GM12878 (cell line): ENCODE measurements around the gene ZNF3. TPM values are rescaled to one million over a fixed set of nuclear protein-coding genes. Genes with fewer than 3 reads are reported as not detected.

ENCODE experiments used
- ATAC-seq: fragments of 200-7000 bp; cut with Tn5 transposase; 3 replicates; pipeline ENCODE4 v1.9.1; 2020; ENCODE audit warnings: mild to moderate bottlenecking, moderate library complexity
- BruUV-seq: library from RNA; stranded (reverse); fragments of 400-500 nt; replicated peaks from 2 replicates; lab custom pipeline; 2021; lab: Mats Ljungman, UMichigan
- CTCF ChIA-PET: fragments of 300-600 bp; sonication (Branson Sonifier 250); formaldehyde crosslinking; extraction: SDS; loops from one replicate; lab custom pipeline; 2021; ENCODE audit warnings: inconsistent platforms; lab: Yijun Ruan, JAX
- POLR2A ChIA-PET: fragments of 350-600 bp; formaldehyde crosslinking; extraction: SDS; loops from one replicate; lab custom pipeline; 2021; ENCODE audit warnings: inconsistent platforms; lab: Charles Lee
- RAD21 ChIA-PET: fragments of 300-600 bp; sonication (Branson Sonifier 250); formaldehyde crosslinking; loops from one replicate; lab custom pipeline; 2023; ENCODE audit warnings: antibody characterized with exemption; ENCODE audit not compliant: unreplicated experiment; lab: Charles Lee
- SMC1A ChIA-PET: fragments of 300-600 bp; sonication (Branson Sonifier 250); formaldehyde crosslinking; loops from one replicate; lab custom pipeline; 2023; ENCODE audit not compliant: unreplicated experiment, uncharacterized antibody; lab: Charles Lee
- DNase-seq: peaks from one replicate; pipeline ENCODE4 v3.0.0-alpha.2; 2011; ENCODE audit warnings: low read depth, low spot score
- FAIRE-seq: peaks from 3 replicates; lab custom pipeline; 2011; peaks lifted over from hg19 to GRCh38; lab: Jason Lieb, UNC
- H2AFZ ChIP-seq: 2 replicates; pipeline ENCODE4 v1.6.0; 2011; ENCODE audit warnings: low read depth, low read length, control low read depth; ENCODE audit not compliant: control insufficient read depth
- H3K27ac ChIP-seq: 2 replicates; pipeline ENCODE4 v1.5.1; 2011; ENCODE audit warnings: control low read depth; ENCODE audit not compliant: control insufficient read depth, insufficient read depth
- H3K27me3 ChIP-seq, 2 experiments: replicated peaks in 1 of 2; 2 replicates each; pipeline versions ENCODE4 v1.6.0 to v1.6.1; 2011; ENCODE audit warnings: low read length in 1 of 2; ENCODE audit not compliant: control insufficient read depth in 2 of 2, insufficient read depth in 2 of 2
- H3K36me3 ChIP-seq, 2 experiments: 2 replicates each; pipeline ENCODE4 v1.5.1; 2011; ENCODE audit warnings: low read length in 1 of 2; ENCODE audit not compliant: control insufficient read depth in 2 of 2, insufficient read depth in 2 of 2
- H3K4me1 ChIP-seq: 2 replicates; pipeline ENCODE4 v1.6.1; 2011; ENCODE audit warnings: mild to moderate bottlenecking, low read length, moderate library complexity, mixed read lengths; ENCODE audit not compliant: control insufficient read depth, insufficient read depth
- H3K4me2 ChIP-seq: 2 replicates; pipeline ENCODE4 v1.6.0; 2011; ENCODE audit warnings: control low read depth; ENCODE audit not compliant: control insufficient read depth, insufficient read depth
- H3K4me3 ChIP-seq: fragments of 200-600 bp; sonication (generic); 2 replicates; pipeline ENCODE4 v1.5.1; 2016
- H3K79me2 ChIP-seq: 2 replicates; pipeline ENCODE4 v1.6.0; 2011; ENCODE audit warnings: low read length; ENCODE audit not compliant: control insufficient read depth, insufficient read depth
- H3K9ac ChIP-seq: 2 replicates; pipeline ENCODE4 v1.8.0; 2011; ENCODE audit warnings: low read length, control low read depth, mixed read lengths; ENCODE audit not compliant: control insufficient read depth, insufficient read depth
- H3K9me3 ChIP-seq: replicated peaks from 3 replicates; pipeline ENCODE4 v1.5.1; 2011; ENCODE audit warnings: mild to moderate bottlenecking, low read length; ENCODE audit not compliant: control insufficient read depth, insufficient read depth
- H4K20me1 ChIP-seq: 2 replicates; pipeline ENCODE4 v1.6.0; 2011; ENCODE audit not compliant: control insufficient read depth, insufficient read depth
- BACH1 ChIP-seq: fragments of 450-650 bp; IDR thresholded peaks from 2 replicates; pipeline ENCODE4 v1.6.1; 2017; ENCODE audit warnings: mild to moderate bottlenecking, borderline replicate concordance
- NFIC ChIP-seq: IDR thresholded peaks from 2 replicates; pipeline ENCODE4 v1.6.1; 2012; ENCODE audit warnings: low read depth, mild to moderate bottlenecking, inconsistent platforms, low read length, moderate library complexity
- RAD21 ChIP-seq: IDR thresholded peaks from 2 replicates; pipeline ENCODE4 v1.6.1; 2011; ENCODE audit warnings: mild to moderate bottlenecking, low read depth, low read length, moderate library complexity; ENCODE audit not compliant: insufficient read depth
- SIN3A ChIP-seq: IDR thresholded peaks from 2 replicates; pipeline ENCODE4 v1.6.1; 2012; ENCODE audit warnings: low read depth, low read length, improper control_type of control experiment
- WGBS: methylation state at CpG from one replicate; pipeline ENCODE4 v1.1.6; 2016; ENCODE audit warnings: low lambda C conversion rate; ENCODE audit not compliant: insufficient replicate concordance, insufficient coverage; ENCODE audit errors: missing lambda C conversion rate; 5-methylcytosine and 5-hydroxymethylcytosine counted together
- in situ Hi-C: fragments of 300-500 bp; cut with MboI; formaldehyde crosslinking; loops from 9 replicates; pipeline ENCODE4 v1.14.3; 2018; ENCODE audit warnings: mixed read lengths
- intact Hi-C: fragments of 100-400 bp; cut with micrococcal nuclease; formaldehyde crosslinking; loops from one replicate; pipeline ENCODE4 v1.14.2; 2022; ENCODE audit not compliant: unreplicated experiment
- polyA plus RNA-seq, 11 experiments: library from polyadenylated mRNA; depleted of rRNA in 4 of 11; unstranded in 6 of 11; stranded (reverse) in 5 of 11; fragments of >200 nt; fragmentation: Nextera tagmentation in 4 of 11; fragmentation: Illumina TruSeq in 1 of 11; extraction: Ambion mirVana in 4 of 11; extraction: Trizol in 1 of 11; gene quantifications; 1 replicate in 1 of 11; 2 replicates in 10 of 11; pipeline versions ENCODE4 v1.2.1 to v1.2.3, GENCODE V29; 2011 to 2016; ENCODE audit warnings: inconsistent platforms in 2 of 11, missing spikeins in 2 of 11, low read depth in 1 of 11
- total RNA-seq, 4 experiments: library from RNA; depleted of rRNA in 3 of 4; stranded (reverse); fragments of >200 nt in 3 of 4; fragmentation: Illumina TruSeq in 1 of 4; extraction: Trizol in 1 of 4; gene quantifications; 2 replicates each; pipeline versions ENCODE4 v1.2.1 to v1.2.3, GENCODE V29; 2013 to 2021
- TF ChIP-seq, protein P1 (sequence below): IDR thresholded peaks from 2 replicates; pipeline ENCODE4 v1.6.1; 2012; ENCODE audit warnings: low read depth, low read length, improper control_type of control experiment
- TF ChIP-seq, protein P2 (sequence below): fragments of 450-650 bp; formaldehyde crosslinking; IDR thresholded peaks from 2 replicates; pipeline ENCODE4 v1.4.0; 2020; ENCODE audit warnings: mild to moderate bottlenecking, moderate library complexity
- TF ChIP-seq, protein P3 (sequence below): IDR thresholded peaks from 2 replicates; pipeline ENCODE4 v1.6.1; 2012; ENCODE audit warnings: low read depth, low read length, improper control_type of control experiment

Gene ZNF3
- total and polyA plus RNA-seq, 10 of the 15 experiments (the other 5 are each of a cell fraction or from before 2014, with no cell fraction given): 17.2 to 37.4 (median 29.4) TPM

DNA sequence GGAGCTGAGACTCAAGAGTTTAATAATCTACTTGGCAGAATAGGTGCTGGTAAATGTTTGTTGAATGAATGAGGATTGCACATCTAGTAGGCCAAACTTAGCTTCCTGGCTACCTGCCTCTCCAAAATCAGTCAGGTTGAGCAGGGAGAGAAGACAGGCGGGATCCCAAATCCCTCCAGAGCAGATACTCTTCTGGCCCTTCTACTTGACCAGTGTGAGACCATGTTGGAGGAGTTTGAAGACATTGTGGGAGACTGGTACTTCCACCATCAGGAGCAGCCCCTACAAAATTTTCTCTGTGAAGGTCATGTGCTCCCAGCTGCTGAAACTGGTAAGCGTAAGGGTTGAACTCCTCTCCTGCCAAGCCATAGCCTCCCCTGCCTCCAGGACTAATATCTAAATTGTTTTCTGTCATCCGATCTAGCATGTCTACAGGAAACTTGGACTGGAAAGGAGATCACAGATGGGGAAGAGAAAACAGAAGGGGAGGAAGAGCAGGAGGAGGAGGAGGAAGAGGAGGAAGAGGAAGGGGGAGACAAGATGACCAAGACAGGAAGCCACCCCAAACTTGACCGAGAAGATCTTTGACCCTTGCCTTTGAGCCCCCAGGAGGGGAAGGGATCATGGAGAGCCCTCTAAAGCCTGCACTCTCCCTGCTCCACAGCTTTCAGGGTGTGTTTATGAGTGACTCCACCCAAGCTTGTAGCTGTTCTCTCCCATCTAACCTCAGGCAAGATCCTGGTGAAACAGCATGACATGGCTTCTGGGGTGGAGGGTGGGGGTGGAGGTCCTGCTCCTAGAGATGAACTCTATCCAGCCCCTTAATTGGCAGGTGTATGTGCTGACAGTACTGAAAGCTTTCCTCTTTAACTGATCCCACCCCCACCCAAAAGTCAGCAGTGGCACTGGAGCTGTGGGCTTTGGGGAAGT lies 43.0 kb upstream of the ZNF3 start:
- no TSS peak for BruUV-seq
- Histone ChIP-seq H3K4me2 (peak overlapping the region; percentile 81; the same call in 1 of the 2 replicates), H2AFZ (no peak overlapping the region), H3K36me3 (no peaks in the 10 kb centered on the region; a peak in 1 of 4 replicates), H3K4me1 (peaks cover 21% of the 10 kb centered on the region), H3K27ac (no peak overlapping the region), H3K9ac (no peak overlapping the region), H4K20me1 (no peaks in the 10 kb centered on the region), H3K4me3 (no peak overlapping the region), H3K27me3 (no peaks in the 10 kb centered on the region), H3K79me2 (peaks cover 14% of the 10 kb centered on the region), H3K9me3 (no peaks in the 10 kb centered on the region)
- CTCF ChIA-PET: interaction anchor here (0.7 to 1.1 kb wide), 5 partner anchors 8 to 127 kb away, joined by 3 to 5 read pairs (median 3); partner anchors contain the start of genes AP4M1 and MCM7
- POLR2A ChIA-PET: interaction anchor here (0.5 to 2.3 kb wide), 10 partner anchors 13 to 765 kb away, joined by 3 to 18 read pairs (median 3); partner anchors contain the start of genes AP4M1, COPS6 and MCM7
- FAIRE-seq (no peak), DNase-seq (no peak), ATAC-seq (no peak)
- SMC1A ChIA-PET: interaction anchor here (1.1 to 2.2 kb wide), 4 partner anchors 23 to 133 kb away, joined by 3 to 9 read pairs (median 4); partner anchors contain the start of genes AP4M1 and MCM7
- RAD21 ChIA-PET: interaction anchor here (1.5 kb wide), 1 partner anchor 23 kb away, joined by 5 read pairs; the partner anchor contains the start of genes AP4M1 and MCM7
- intact Hi-C loops (loop anchor here (5.0 kb wide), 2 partner anchors 132 to 147 kb away; partner anchors contain the start of gene AZGP1), in situ Hi-C loops (no loop called here)
- TF ChIP-seq, protein P1, sequence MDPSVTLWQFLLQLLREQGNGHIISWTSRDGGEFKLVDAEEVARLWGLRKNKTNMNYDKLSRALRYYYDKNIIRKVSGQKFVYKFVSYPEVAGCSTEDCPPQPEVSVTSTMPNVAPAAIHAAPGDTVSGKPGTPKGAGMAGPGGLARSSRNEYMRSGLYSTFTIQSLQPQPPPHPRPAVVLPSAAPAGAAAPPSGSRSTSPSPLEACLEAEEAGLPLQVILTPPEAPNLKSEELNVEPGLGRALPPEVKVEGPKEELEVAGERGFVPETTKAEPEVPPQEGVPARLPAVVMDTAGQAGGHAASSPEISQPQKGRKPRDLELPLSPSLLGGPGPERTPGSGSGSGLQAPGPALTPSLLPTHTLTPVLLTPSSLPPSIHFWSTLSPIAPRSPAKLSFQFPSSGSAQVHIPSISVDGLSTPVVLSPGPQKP: no peak
- TF ChIP-seq, protein P2, sequence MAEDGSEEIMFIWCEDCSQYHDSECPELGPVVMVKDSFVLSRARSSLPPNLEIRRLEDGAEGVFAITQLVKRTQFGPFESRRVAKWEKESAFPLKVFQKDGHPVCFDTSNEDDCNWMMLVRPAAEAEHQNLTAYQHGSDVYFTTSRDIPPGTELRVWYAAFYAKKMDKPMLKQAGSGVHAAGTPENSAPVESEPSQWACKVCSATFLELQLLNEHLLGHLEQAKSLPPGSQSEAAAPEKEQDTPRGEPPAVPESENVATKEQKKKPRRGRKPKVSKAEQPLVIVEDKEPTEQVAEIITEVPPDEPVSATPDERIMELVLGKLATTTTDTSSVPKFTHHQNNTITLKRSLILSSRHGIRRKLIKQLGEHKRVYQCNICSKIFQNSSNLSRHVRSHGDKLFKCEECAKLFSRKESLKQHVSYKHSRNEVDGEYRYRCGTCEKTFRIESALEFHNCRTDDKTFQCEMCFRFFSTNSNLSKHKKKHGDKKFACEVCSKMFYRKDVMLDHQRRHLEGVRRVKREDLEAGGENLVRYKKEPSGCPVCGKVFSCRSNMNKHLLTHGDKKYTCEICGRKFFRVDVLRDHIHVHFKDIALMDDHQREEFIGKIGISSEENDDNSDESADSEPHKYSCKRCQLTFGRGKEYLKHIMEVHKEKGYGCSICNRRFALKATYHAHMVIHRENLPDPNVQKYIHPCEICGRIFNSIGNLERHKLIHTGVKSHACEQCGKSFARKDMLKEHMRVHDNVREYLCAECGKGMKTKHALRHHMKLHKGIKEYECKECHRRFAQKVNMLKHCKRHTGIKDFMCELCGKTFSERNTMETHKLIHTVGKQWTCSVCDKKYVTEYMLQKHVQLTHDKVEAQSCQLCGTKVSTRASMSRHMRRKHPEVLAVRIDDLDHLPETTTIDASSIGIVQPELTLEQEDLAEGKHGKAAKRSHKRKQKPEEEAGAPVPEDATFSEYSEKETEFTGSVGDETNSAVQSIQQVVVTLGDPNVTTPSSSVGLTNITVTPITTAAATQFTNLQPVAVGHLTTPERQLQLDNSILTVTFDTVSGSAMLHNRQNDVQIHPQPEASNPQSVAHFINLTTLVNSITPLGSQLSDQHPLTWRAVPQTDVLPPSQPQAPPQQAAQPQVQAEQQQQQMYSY (CRISPR knock-in tag): no peak
- TF ChIP-seq, protein P3, sequence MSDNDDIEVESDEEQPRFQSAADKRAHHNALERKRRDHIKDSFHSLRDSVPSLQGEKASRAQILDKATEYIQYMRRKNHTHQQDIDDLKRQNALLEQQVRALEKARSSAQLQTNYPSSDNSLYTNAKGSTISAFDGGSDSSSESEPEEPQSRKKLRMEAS: no peak
- TF ChIP-seq RAD21 (no peak), NFIC (no peak), SIN3A (no peak), BACH1 (no peak)
- 74% methylated on average over 4 of the region's 4 CpGs for whole genome bisulfite sequencing
